Measurements from ENCODE around the gene TRIM67.
A peak's percentile ranks its signal among the peaks of the same experiment; 100 is the strongest.

TRIM67 gene

GRCh38 chr1:231241750-231242149, 79.9 kb downstream of the TRIM67 start (continued):
- TF ChIP-seq ZNF280C (tag by site-specific recombination; IDR thresholded peaks at IDR 0.05) (no peak), ZNF555 (tag by site-specific recombination; conservative IDR thresholded peaks at IDR 0.05) (no peak), ZSCAN23 (tag by site-specific recombination; IDR thresholded peaks at IDR 0.05) (no peak), ZNF324 (tag by site-specific recombination; IDR thresholded peaks at IDR 0.05) (no peak), FEZF1 (tag by site-specific recombination; IDR thresholded peaks at IDR 0.05) (peak; percentile 86), PRDM1 (tag by site-specific recombination; IDR thresholded peaks at IDR 0.05) (no peak), SETDB1 (IDR thresholded peaks at IDR 0.05; ENCODE audit: insufficient read length, low read length) (no peak), SP7 (tag by site-specific recombination; IDR thresholded peaks at IDR 0.05) (no peak), PRDM2 (tag by site-specific recombination; IDR thresholded peaks at IDR 0.05; ENCODE audit: borderline replicate concordance) (no peak), ELK4 (IDR thresholded peaks at IDR 0.05; ENCODE audit: borderline replicate concordance, low read depth, low read length) (no peak), ZNF473 (tag by site-specific recombination; IDR thresholded peaks at IDR 0.05) (no peak), ZNF23 (tag by site-specific recombination; IDR thresholded peaks at IDR 0.05; ENCODE audit: borderline replicate concordance) (no peak), HOXA7 (CRISPR knock-in tag; IDR thresholded peaks at IDR 0.05; ENCODE audit: borderline replicate concordance) (no peak), ZNF660 (tag by site-specific recombination; IDR thresholded peaks at IDR 0.05) (no peak), ZNF529 (tag by site-specific recombination; IDR thresholded peaks at IDR 0.05; ENCODE audit: insufficient replicate concordance) (no peak), YY2 (tag by site-specific recombination; IDR thresholded peaks at IDR 0.05) (no peak), ZNF792 (tag by site-specific recombination; IDR thresholded peaks at IDR 0.05) (0 out of 2 replicates have a peak, but pooled peaks have one; percentile 13), OSR2 (tag by site-specific recombination; IDR thresholded peaks at IDR 0.05) (no peak), ZNF449 (tag by site-specific recombination; IDR thresholded peaks at IDR 0.05) (no peak), ZNF624 (tag by site-specific recombination; IDR thresholded peaks at IDR 0.05) (no peak), ZFP3 (tag by site-specific recombination; IDR thresholded peaks at IDR 0.05; ENCODE audit: low read depth) (no peak), ZNF704 (tag by site-specific recombination; IDR thresholded peaks at IDR 0.05) (no peak)
